GM12878 (cell line): ENCODE measurements around the gene SNU13. TPM values are rescaled to one million over a fixed set of nuclear protein-coding genes. Genes with fewer than 3 reads are reported as not detected.
A peak's percentile ranks its signal among the peaks of the same experiment; 100 is the strongest.

ENCODE experiments used
- ATAC-seq: fragments of 200-7000 bp; cut with Tn5 transposase; 3 replicates; pipeline ENCODE4 v1.9.1; 2020; ENCODE audit warnings: mild to moderate bottlenecking, moderate library complexity
- BruUV-seq: library from RNA; stranded (reverse); fragments of 400-500 nt; replicated peaks from 2 replicates; lab custom pipeline; 2021; lab: Mats Ljungman, UMichigan
- CTCF ChIA-PET: fragments of 300-600 bp; sonication (Branson Sonifier 250); formaldehyde crosslinking; extraction: SDS; loops from one replicate; lab custom pipeline; 2021; ENCODE audit warnings: inconsistent platforms; lab: Yijun Ruan, JAX
- POLR2A ChIA-PET: fragments of 350-600 bp; formaldehyde crosslinking; extraction: SDS; loops from one replicate; lab custom pipeline; 2021; ENCODE audit warnings: inconsistent platforms; lab: Charles Lee
- RAD21 ChIA-PET: fragments of 300-600 bp; sonication (Branson Sonifier 250); formaldehyde crosslinking; loops from one replicate; lab custom pipeline; 2023; ENCODE audit warnings: antibody characterized with exemption; ENCODE audit not compliant: unreplicated experiment; lab: Charles Lee
- SMC1A ChIA-PET: fragments of 300-600 bp; sonication (Branson Sonifier 250); formaldehyde crosslinking; loops from one replicate; lab custom pipeline; 2023; ENCODE audit not compliant: unreplicated experiment, uncharacterized antibody; lab: Charles Lee
- DNase-seq: peaks from one replicate; pipeline ENCODE4 v3.0.0-alpha.2; 2011; ENCODE audit warnings: low read depth, low spot score
- FAIRE-seq: peaks from 3 replicates; lab custom pipeline; 2011; peaks lifted over from hg19 to GRCh38; lab: Jason Lieb, UNC
- H2AFZ ChIP-seq: 2 replicates; pipeline ENCODE4 v1.6.0; 2011; ENCODE audit warnings: low read depth, low read length, control low read depth; ENCODE audit not compliant: control insufficient read depth
- H3K27ac ChIP-seq: 2 replicates; pipeline ENCODE4 v1.5.1; 2011; ENCODE audit warnings: control low read depth; ENCODE audit not compliant: control insufficient read depth, insufficient read depth
- H3K27me3 ChIP-seq, 2 experiments: replicated peaks in 1 of 2; 2 replicates each; pipeline versions ENCODE4 v1.6.0 to v1.6.1; 2011; ENCODE audit warnings: low read length in 1 of 2; ENCODE audit not compliant: control insufficient read depth in 2 of 2, insufficient read depth in 2 of 2
- H3K36me3 ChIP-seq, 2 experiments: 2 replicates each; pipeline ENCODE4 v1.5.1; 2011; ENCODE audit warnings: low read length in 1 of 2; ENCODE audit not compliant: control insufficient read depth in 2 of 2, insufficient read depth in 2 of 2
- H3K4me1 ChIP-seq: 2 replicates; pipeline ENCODE4 v1.6.1; 2011; ENCODE audit warnings: mild to moderate bottlenecking, low read length, moderate library complexity, mixed read lengths; ENCODE audit not compliant: control insufficient read depth, insufficient read depth
- H3K4me2 ChIP-seq: 2 replicates; pipeline ENCODE4 v1.6.0; 2011; ENCODE audit warnings: control low read depth; ENCODE audit not compliant: control insufficient read depth, insufficient read depth
- H3K4me3 ChIP-seq: fragments of 200-600 bp; sonication (generic); 2 replicates; pipeline ENCODE4 v1.5.1; 2016
- H3K79me2 ChIP-seq: 2 replicates; pipeline ENCODE4 v1.6.0; 2011; ENCODE audit warnings: low read length; ENCODE audit not compliant: control insufficient read depth, insufficient read depth
- H3K9ac ChIP-seq: 2 replicates; pipeline ENCODE4 v1.8.0; 2011; ENCODE audit warnings: low read length, control low read depth, mixed read lengths; ENCODE audit not compliant: control insufficient read depth, insufficient read depth
- H3K9me3 ChIP-seq: replicated peaks from 3 replicates; pipeline ENCODE4 v1.5.1; 2011; ENCODE audit warnings: mild to moderate bottlenecking, low read length; ENCODE audit not compliant: control insufficient read depth, insufficient read depth
- H4K20me1 ChIP-seq: 2 replicates; pipeline ENCODE4 v1.6.0; 2011; ENCODE audit not compliant: control insufficient read depth, insufficient read depth
- CTCF ChIP-seq, 3 experiments: IDR thresholded peaks in 2 of 3; conservative IDR thresholded peaks in 1 of 3; 2 replicates each; pipeline ENCODE4 v1.5.1; 2011; ENCODE audit warnings: low read depth in 3 of 3, low read length in 3 of 3, mild to moderate bottlenecking in 3 of 3, control low read depth in 2 of 3, moderate library complexity in 2 of 3, inconsistent platforms in 1 of 3, mixed read lengths in 1 of 3; ENCODE audit not compliant: control insufficient read depth in 2 of 3, insufficient read depth in 1 of 3; ENCODE audit errors: extremely low read depth in 1 of 3
- EGR1 ChIP-seq, 2 experiments: IDR thresholded peaks; 1 replicate in 1 of 2; 2 replicates in 1 of 2; pipeline ENCODE4 v1.6.1; 2011 to 2012; ENCODE audit warnings: low read depth in 2 of 2, low read length in 2 of 2, borderline replicate concordance in 1 of 2, mild to moderate bottlenecking in 1 of 2, moderate library complexity in 1 of 2
- MLLT1 ChIP-seq: fragments of 450-650 bp; IDR thresholded peaks from 2 replicates; pipeline ENCODE4 v1.6.1; 2016; ENCODE audit warnings: mild to moderate bottlenecking
- RB1 ChIP-seq: fragments of 450-650 bp; formaldehyde crosslinking; IDR thresholded peaks from 2 replicates; pipeline ENCODE4 v1.6.1; 2017; ENCODE audit warnings: mild to moderate bottlenecking, borderline replicate concordance
- RELA ChIP-seq: fragments of 450-650 bp; IDR thresholded peaks from 2 replicates; pipeline ENCODE4 v1.8.0; 2014; ENCODE audit warnings: borderline replicate concordance; ENCODE audit not compliant: partially characterized antibody
- SUZ12 ChIP-seq: fragments of 200-600 bp; sonication (generic); IDR thresholded peaks from one replicate; pipeline ENCODE4 v1.6.1; 2018; ENCODE audit warnings: antibody characterized with exemption, mild to moderate bottlenecking; ENCODE audit not compliant: unreplicated experiment
- ZNF622 ChIP-seq: fragments of 450-650 bp; IDR thresholded peaks from 2 replicates; pipeline ENCODE4 v1.6.1; 2017; ENCODE audit warnings: mild to moderate bottlenecking, inconsistent platforms
- ZNF687 ChIP-seq: fragments of 450-650 bp; IDR thresholded peaks from 2 replicates; pipeline ENCODE4 v1.6.1; 2017; ENCODE audit warnings: mild to moderate bottlenecking, moderate library complexity
- WGBS: methylation state at CpG from one replicate; pipeline ENCODE4 v1.1.6; 2016; ENCODE audit warnings: low lambda C conversion rate; ENCODE audit not compliant: insufficient replicate concordance, insufficient coverage; ENCODE audit errors: missing lambda C conversion rate; 5-methylcytosine and 5-hydroxymethylcytosine counted together
- in situ Hi-C: fragments of 300-500 bp; cut with MboI; formaldehyde crosslinking; loops from 9 replicates; pipeline ENCODE4 v1.14.3; 2018; ENCODE audit warnings: mixed read lengths
- intact Hi-C: fragments of 100-400 bp; cut with micrococcal nuclease; formaldehyde crosslinking; loops from one replicate; pipeline ENCODE4 v1.14.2; 2022; ENCODE audit not compliant: unreplicated experiment
- polyA plus RNA-seq, 11 experiments: library from polyadenylated mRNA; depleted of rRNA in 4 of 11; unstranded in 6 of 11; stranded (reverse) in 5 of 11; fragments of >200 nt; fragmentation: Nextera tagmentation in 4 of 11; fragmentation: Illumina TruSeq in 1 of 11; extraction: Ambion mirVana in 4 of 11; extraction: Trizol in 1 of 11; gene quantifications; 1 replicate in 1 of 11; 2 replicates in 10 of 11; pipeline versions ENCODE4 v1.2.1 to v1.2.3, GENCODE V29; 2011 to 2016; ENCODE audit warnings: inconsistent platforms in 2 of 11, missing spikeins in 2 of 11, low read depth in 1 of 11
- total RNA-seq, 4 experiments: library from RNA; depleted of rRNA in 3 of 4; stranded (reverse); fragments of >200 nt in 3 of 4; fragmentation: Illumina TruSeq in 1 of 4; extraction: Trizol in 1 of 4; gene quantifications; 2 replicates each; pipeline versions ENCODE4 v1.2.1 to v1.2.3, GENCODE V29; 2013 to 2021

Gene SNU13
- total and polyA plus RNA-seq, 10 of the 15 experiments (the other 5 are each of a cell fraction or from before 2014, with no cell fraction given), result 157 to 870 (median 256) TPM

GRCh38 chr22:41697126-41697775, 8.6 kb upstream of the SNU13 start (continued):
- TF ChIP-seq RB1 (peak; percentile 81; the same call in 1 of the 2 replicates), SUZ12 (no peak), RELA (peak; percentile 30), EGR1 (IDR thresholded peaks at IDR 0.05; ENCODE audit: borderline replicate concordance in 1 of 2, low read depth in 2 of 2, low read length in 2 of 2) (no peak), CTCF (IDR thresholded peaks at IDR 0.05 in 2 of 3, conservative IDR thresholded peaks at IDR 0.05 in 1 of 3; ENCODE audit: control insufficient read depth in 2 of 3, extremely low read depth in 1 of 3, insufficient read depth in 1 of 3, low read depth in 3 of 3, low read length in 3 of 3) (peak; percentile 97 to 98 (median 98); a peak in 5 of 6 replicates)

GRCh38 chr22:41696703-41697102, 8.0 kb upstream of the SNU13 start:
- TF ChIP-seq ZNF687, result no peak
- TF ChIP-seq ZNF622, result no peak
- TF ChIP-seq MLLT1, result 0 out of 2 replicates have a peak, but pooled peaks have one; percentile 30
- BruUV-seq, result no TSS peak
- Histone ChIP-seq H3K36me3 (peaks cover 0 to 4% of the 10 kb centered on the region in 2 experiments; a peak in 1 of 4 replicates), H3K4me2 (peak overlapping the region; percentile 54), H2AFZ (peak overlapping the region; percentile 85), H3K4me3 (no peak overlapping the region), H3K79me2 (no peaks in the 10 kb centered on the region), H3K4me1 (peaks cover 19% of the 10 kb centered on the region), H3K9ac (peak overlapping the region; percentile 34; the same call in 1 of the 2 replicates), H3K27ac (peak overlapping the region; percentile 48; the same call in 1 of the 2 replicates), H3K9me3 (no peaks in the 10 kb centered on the region; the same call in 2 of the 3 replicates), H4K20me1 (no peaks in the 10 kb centered on the region), H3K27me3 (no peaks in the 10 kb centered on the region)
- RAD21 ChIA-PET, result interaction anchor here (0.7 to 3.7 kb wide), 50 partner anchors 8 to 747 kb away, joined by 3 to 58 read pairs (median 4); partner anchors contain the start of genes CCDC134, CENPM, NDUFA6 and SMIM45
- SMC1A ChIA-PET, result interaction anchor here (0.7 to 3.8 kb wide), 33 partner anchors 9 to 788 kb away, joined by 3 to 50 read pairs (median 6); partner anchors contain the start of genes CCDC134 and SNU13
- CTCF ChIA-PET, result interaction anchor here (0.6 to 4.3 kb wide), 78 partner anchors 9 to 438 kb away, joined by 3 to 75 read pairs (median 7); partner anchors contain the start of genes CCDC134, CENPM, NDUFA6 and PMM1
- DNase-seq (no peak), FAIRE-seq (no peak), ATAC-seq (peak; percentile 37)
- 56% methylated on average over 8 of the region's 11 CpGs for WGBS
- in situ Hi-C loops, result loop anchor here (5.0 kb wide), 1 partner anchor 246 kb away; no protein-coding TSS in a partner anchor
- POLR2A ChIA-PET, result interaction anchor here (0.6 to 3.8 kb wide), 11 partner anchors 49 to 756 kb away, joined by 3 to 27 read pairs (median 5); partner anchors contain the start of genes CCDC134, CENPM and SREBF2
- intact Hi-C loops, result loop anchor here (1.0 to 5.0 kb wide), 4 partner anchors 51 to 245 kb away; partner anchors contain the start of gene CCDC134
